MM.1S (cell line): ENCODE results near the gene NCOR2.

ENCODE experiments used
- CTCF ChIP-seq: fragments of 300-600 bp; sonication (generic); IDR thresholded peaks from 2 replicates; pipeline ENCODE4 v1.5.1; 2016; ENCODE audit warnings: antibody characterized with exemption, low read length, mixed read lengths
- EZH2 ChIP-seq: fragments of 300-600 bp; sonication (generic); optimal IDR thresholded peaks from 2 replicates; pipeline ENCODE3; 2017; ENCODE audit warnings: low read depth, mild to moderate bottlenecking, antibody characterized with exemption, low read length, mixed read lengths
- EZH2phosphoT487 ChIP-seq: fragments of 300-600 bp; sonication (generic); IDR thresholded peaks from 2 replicates; pipeline ENCODE4 v1.6.1; 2018; ENCODE audit warnings: antibody characterized with exemption, low read length

GRCh38 chr12:124590447-124590846 is 23.0 kb upstream of the NCOR2 start:
- TF ChIP-seq CTCF, result no peak
- TF ChIP-seq EZH2, result no peak
- no peak for TF ChIP-seq EZH2phosphoT487
